H1 (cell line): ENCODE measurements around the gene ZBTB7A. TPM values are rescaled to one million over a fixed set of nuclear protein-coding genes. Genes with fewer than 3 reads are reported as not detected.

Experiments used
- CHD1 ChIP-seq: IDR thresholded peaks from 2 replicates; pipeline ENCODE4 v1.6.1; 2012; ENCODE audit warnings: low read depth, low read length, improper control_type of control experiment
- EP300 ChIP-seq, 2 experiments: IDR thresholded peaks; 1 replicate in 1 of 2; 2 replicates in 1 of 2; pipeline ENCODE4 v1.6.1; 2011 to 2012; ENCODE audit warnings: low read depth in 2 of 2, low read length in 2 of 2, mild to moderate bottlenecking in 2 of 2, borderline replicate concordance in 1 of 2, inconsistent platforms in 1 of 2, moderate library complexity in 1 of 2
- JUND ChIP-seq: IDR thresholded peaks from 2 replicates; pipeline ENCODE4 v1.6.1; 2011; ENCODE audit warnings: mild to moderate bottlenecking, improper control_type of control experiment, low read length
- KDM1A ChIP-seq: fragments of 200-600, 300-600 bp; sonication (generic); IDR thresholded peaks from 2 replicates; pipeline ENCODE4 v1.7.1; 2016; ENCODE audit warnings: mild to moderate bottlenecking, low read length, borderline replicate concordance
- KDM4A ChIP-seq: IDR thresholded peaks from one replicate; pipeline ENCODE4 v1.7.1; 2012; ENCODE audit warnings: low read depth, mild to moderate bottlenecking, moderate library complexity, low read length, inconsistent platforms; ENCODE audit not compliant: severe bottlenecking
- NANOG ChIP-seq: IDR thresholded peaks from 2 replicates; pipeline ENCODE4 v1.6.1; 2011; ENCODE audit warnings: low read length, low read depth, mild to moderate bottlenecking, inconsistent platforms; ENCODE audit not compliant: insufficient read depth, poor library complexity, severe bottlenecking
- TAF1 ChIP-seq: IDR thresholded peaks from 2 replicates; pipeline ENCODE4 v1.6.1; 2011; ENCODE audit warnings: mild to moderate bottlenecking, low read depth, low read length
- polyA plus RNA-seq, 7 experiments: library from polyadenylated mRNA; depleted of rRNA in 3 of 7; stranded (reverse) in 5 of 7; unstranded in 2 of 7; fragments of >200 nt in 5 of 7; fragments of 200-250 nt in 2 of 7; gene quantifications; 1 replicate in 5 of 7; 2 replicates in 1 of 7; 4 replicates in 1 of 7; pipeline versions ENCODE4 v1.2.1 to v1.2.3, GENCODE V29; 2011 to 2013; ENCODE audit warnings: missing spikeins in 2 of 7, mixed read lengths in 2 of 7
- total RNA-seq: library from RNA; stranded (reverse); fragmentation: NEBNext Ultra II Directional; extraction: Animal tissue kit (Norgen Biotek cat#: 25700); gene quantifications from 2 replicates; pipeline ENCODE4 v1.2.1, GENCODE V29; 2021
- TF ChIP-seq, protein P1 (sequence below): IDR thresholded peaks from 2 replicates; pipeline ENCODE4 v1.6.1; 2012; ENCODE audit warnings: inconsistent platforms
- TF ChIP-seq, protein P2 (sequence below), 3 experiments: IDR thresholded peaks; 1 replicate in 2 of 3; 2 replicates in 1 of 3; pipeline versions ENCODE4 v1.5.1 to v1.6.1; 2011; ENCODE audit warnings: low read length in 3 of 3, mild to moderate bottlenecking in 3 of 3, inconsistent platforms in 2 of 3, low read depth in 1 of 3, moderate library complexity in 1 of 3; ENCODE audit not compliant: insufficient read depth in 1 of 3; ENCODE audit errors: control extremely low read depth in 1 of 3

The ZBTB7A gene
- total and polyA plus RNA-seq, 2 of the 8 experiments (the other 6 are each of a cell fraction or from before 2014, with no cell fraction given) = 5.6 to 17.8 TPM

DNA sequence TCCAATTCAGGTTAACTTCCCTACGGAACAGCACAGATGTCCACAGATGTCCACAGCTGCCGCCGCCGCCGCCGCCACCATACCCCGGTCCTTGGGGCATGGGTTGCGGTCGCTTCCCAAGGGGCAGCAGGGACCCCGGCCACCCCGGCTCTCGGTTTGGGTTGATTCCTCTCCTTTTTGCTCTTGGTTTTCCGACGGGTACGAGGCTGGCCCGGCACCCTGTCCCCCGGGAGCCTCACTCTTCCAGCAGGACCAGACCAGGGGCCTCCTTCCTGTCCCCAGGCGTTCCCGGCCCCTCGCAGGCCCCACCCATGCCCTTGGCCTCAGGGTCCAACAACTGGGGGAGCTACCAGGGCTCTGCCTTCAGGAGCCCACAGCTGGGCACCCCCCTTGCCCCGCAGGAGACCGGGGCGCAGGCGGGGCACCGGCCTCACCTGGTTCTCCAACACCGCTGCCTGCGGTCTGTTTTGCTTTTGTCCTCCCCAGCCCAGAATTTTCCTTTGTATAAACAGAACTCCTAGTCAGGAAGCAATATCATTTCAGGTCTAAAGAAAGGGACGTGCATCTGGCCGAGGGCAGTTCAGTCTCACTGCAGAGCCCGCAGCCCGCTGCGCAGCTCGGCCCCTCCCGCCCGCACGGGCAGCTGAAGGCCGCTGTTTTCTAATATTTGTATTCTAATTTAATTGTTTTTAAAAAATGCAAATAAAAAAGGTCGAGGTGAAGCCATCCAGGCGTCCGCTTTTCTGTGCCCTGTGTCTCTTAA lies 27.9 kb downstream of the ZBTB7A start (continued):
- TF ChIP-seq EP300 (IDR thresholded peaks at IDR 0.05; ENCODE audit: borderline replicate concordance in 1 of 2, low read depth in 2 of 2, low read length in 2 of 2) = no peak
- TF ChIP-seq, protein P1, sequence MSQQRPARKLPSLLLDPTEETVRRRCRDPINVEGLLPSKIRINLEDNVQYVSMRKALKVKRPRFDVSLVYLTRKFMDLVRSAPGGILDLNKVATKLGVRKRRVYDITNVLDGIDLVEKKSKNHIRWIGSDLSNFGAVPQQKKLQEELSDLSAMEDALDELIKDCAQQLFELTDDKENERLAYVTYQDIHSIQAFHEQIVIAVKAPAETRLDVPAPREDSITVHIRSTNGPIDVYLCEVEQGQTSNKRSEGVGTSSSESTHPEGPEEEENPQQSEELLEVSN = no peak
- TF ChIP-seq CHD1 = no peak
- TF ChIP-seq NANOG = no peak
- TF ChIP-seq, protein P2, sequence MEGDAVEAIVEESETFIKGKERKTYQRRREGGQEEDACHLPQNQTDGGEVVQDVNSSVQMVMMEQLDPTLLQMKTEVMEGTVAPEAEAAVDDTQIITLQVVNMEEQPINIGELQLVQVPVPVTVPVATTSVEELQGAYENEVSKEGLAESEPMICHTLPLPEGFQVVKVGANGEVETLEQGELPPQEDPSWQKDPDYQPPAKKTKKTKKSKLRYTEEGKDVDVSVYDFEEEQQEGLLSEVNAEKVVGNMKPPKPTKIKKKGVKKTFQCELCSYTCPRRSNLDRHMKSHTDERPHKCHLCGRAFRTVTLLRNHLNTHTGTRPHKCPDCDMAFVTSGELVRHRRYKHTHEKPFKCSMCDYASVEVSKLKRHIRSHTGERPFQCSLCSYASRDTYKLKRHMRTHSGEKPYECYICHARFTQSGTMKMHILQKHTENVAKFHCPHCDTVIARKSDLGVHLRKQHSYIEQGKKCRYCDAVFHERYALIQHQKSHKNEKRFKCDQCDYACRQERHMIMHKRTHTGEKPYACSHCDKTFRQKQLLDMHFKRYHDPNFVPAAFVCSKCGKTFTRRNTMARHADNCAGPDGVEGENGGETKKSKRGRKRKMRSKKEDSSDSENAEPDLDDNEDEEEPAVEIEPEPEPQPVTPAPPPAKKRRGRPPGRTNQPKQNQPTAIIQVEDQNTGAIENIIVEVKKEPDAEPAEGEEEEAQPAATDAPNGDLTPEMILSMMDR (IDR thresholded peaks at IDR 0.05; ENCODE audit: control extremely low read depth in 1 of 3, insufficient read depth in 1 of 3, low read depth in 1 of 3, low read length in 3 of 3) = no peak
- no peak for TF ChIP-seq KDM1A
- no peak for TF ChIP-seq KDM4A
- TF ChIP-seq TAF1 = no peak
- TF ChIP-seq JUND = no peak
- TF ChIP-seq, all 59 proteins: peak for 0
